Measurements from ENCODE around the gene ANXA11. TPM values are rescaled to one million over a fixed set of nuclear protein-coding genes. Genes with fewer than 3 reads are reported as not detected.

Gene ANXA11
- total RNA-seq, 1 donor from 2014 or later, result 38.9 TPM

Small RNA genes lying within 50 kb of the gene (small RNA-seq; reads per million reads assigned to genes)
- not detected for gene RPS12P2 (ENCODE audit: low replicate concordance)

Other genes with a start within 250 kb of the ANXA11 start
- gene TMEM254, start 126.9 kb downstream of the ANXA11 start, total RNA-seq, result 23.6 TPM
- 40.2 TPM for gene PLAC9, start 72.8 kb downstream of the ANXA11 start, total RNA-seq
- 0.30 TPM for gene MAT1A, start 84.1 kb upstream of the ANXA11 start, total RNA-seq
- 0.30 TPM for gene DYDC1, start 151.2 kb upstream of the ANXA11 start, total RNA-seq
- 0.10 TPM for gene DYDC2, start 151.2 kb upstream of the ANXA11 start, total RNA-seq
- 69.5 TPM for gene PRXL2A, start 203.0 kb upstream of the ANXA11 start, total RNA-seq
- 24.1 TPM for gene TSPAN14, start 248.8 kb upstream of the ANXA11 start, total RNA-seq